A549 (cell line): Measurements from ENCODE around the gene SYCP3.

Source experiments
- CTCF ChIP-seq: fragments of >200 bp; sonication (Bioruptor Twin); formaldehyde crosslinking; IDR thresholded peaks from 3 replicates; pipeline ENCODE4 v1.5.1; 2016
- EP300 ChIP-seq, 2 experiments: fragments of >200 bp; sonication (Bioruptor Twin); formaldehyde crosslinking; IDR thresholded peaks; 2 replicates in 1 of 2; 3 replicates in 1 of 2; pipeline ENCODE4 v1.6.1; 2016 to 2017
- POLR2A ChIP-seq: IDR thresholded peaks from 2 replicates; pipeline ENCODE4 v1.6.1; 2012; ENCODE audit warnings: mild to moderate bottlenecking, low read length
- TFCP2L1 ChIP-seq: fragments of 250-450 bp; sonication (Bioruptor Pico); IDR thresholded peaks from 2 replicates; pipeline ENCODE4 v1.5.0; 2021; ENCODE audit warnings: mild to moderate bottlenecking
- ZSCAN20 ChIP-seq: fragments of 250-450 bp; sonication (Bioruptor Pico); IDR thresholded peaks from 2 replicates; pipeline ENCODE4 v1.8.0; 2022; ENCODE audit warnings: mild to moderate bottlenecking, moderate library complexity

- TF ChIP-seq ZSCAN20 (CRISPR knock-in tag) (no peak), CTCF (peak; percentile 41; the same call in 2 of the 3 replicates), EP300 (IDR thresholded peaks at IDR 0.05) (no peak), TFCP2L1 (CRISPR knock-in tag) (no peak), POLR2A (no peak)
Measured at GRCh38 chr12:101698800-101699347, 40.4 kb downstream of the SYCP3 start.
